ENCODE data around the gene PRDM7.
"Not testable (repeated sequence)": the region's sequence is repeated elsewhere in the genome, so short reads cannot be mapped to it uniquely, and the experiment has no call there.

The PRDM7 gene

GRCh38 chr16:90012991-90013745 lies 64.0 kb downstream of the PRDM7 start:
- no peak for DNase-seq (ENCODE audit: low read depth)

DNA sequence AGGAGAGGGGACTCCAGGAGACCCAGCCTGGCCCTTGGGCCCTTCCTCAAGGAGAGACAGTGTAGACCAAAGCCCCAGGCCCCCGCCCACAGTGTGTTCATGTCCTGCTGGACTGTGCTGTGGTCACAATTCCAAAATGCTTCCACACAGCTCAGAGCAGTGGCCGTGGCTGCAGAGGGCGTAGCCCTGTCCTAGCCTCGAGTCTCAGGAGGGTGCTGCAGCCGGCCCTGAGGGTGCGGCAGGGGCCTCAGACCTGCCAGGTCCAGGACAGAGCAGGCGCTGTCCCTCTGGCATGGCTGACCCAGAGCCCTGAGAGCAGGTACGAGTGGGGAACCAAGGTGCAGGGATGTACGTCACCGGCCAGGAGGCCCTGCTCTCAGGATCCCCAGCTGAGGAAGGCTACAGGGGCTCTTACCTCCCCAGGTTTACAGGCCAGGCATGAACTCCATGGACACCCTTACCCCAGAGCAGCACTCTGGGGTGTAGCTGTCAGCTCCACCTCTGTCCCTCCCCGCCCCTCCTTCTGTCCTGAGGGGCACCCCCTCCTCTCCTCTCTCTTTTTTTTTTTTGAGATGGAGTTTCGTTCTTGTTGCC lies 65.1 kb downstream of the PRDM7 start:
- no peak for DNase-seq (ENCODE audit: low read depth)

- DNase-seq (ENCODE audit: low read depth) = no peak
Observed at GRCh38 chr16:90011508-90011819, 65.7 kb downstream of the PRDM7 start.

DNA sequence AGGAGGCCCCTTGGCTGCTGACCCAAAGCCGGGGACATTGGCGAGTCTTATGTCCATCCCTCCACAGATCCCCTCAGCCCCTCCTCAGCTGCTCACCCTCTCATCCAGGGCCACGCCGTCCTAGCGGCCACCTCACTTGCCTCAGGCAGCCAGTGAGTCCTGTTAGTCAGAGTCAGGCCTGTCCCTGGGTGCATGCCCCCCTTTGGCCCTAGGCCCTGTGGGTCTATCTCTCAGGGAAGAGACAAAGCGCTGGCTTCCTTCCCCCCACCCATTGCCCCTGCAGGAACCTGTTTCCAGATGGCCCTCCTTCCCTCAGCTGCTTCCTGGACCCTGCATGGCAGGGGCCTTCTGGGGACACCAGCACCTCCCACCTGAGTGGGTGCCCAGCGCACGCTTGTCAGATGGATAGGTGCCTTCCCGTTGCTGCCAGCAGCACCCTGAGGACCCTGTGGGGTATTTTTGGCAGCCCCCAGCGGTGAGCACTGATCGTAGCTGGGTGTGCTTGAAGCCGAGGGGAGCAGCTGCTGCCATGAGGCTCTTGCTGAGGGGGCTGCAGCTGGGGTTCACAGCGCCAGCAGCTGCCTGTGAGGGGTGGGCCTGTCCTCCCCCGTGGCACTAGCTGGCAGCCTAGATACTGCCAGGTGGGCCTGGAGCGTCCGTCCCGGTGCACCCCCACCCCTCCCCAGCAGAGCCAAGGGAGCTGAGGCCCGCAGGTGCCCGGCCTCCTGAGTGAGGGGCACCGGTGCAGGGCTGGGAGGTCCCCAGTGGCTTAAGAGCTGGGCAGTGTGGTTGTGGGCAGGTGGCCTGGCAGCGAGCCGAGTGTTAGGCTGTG lies 66.2 kb downstream of the PRDM7 start:
- DNase-seq (ENCODE audit: low read depth) = no peak

- DNase-seq (ENCODE audit: low read depth) = no peak
Observed at GRCh38 chr16:90009172-90009899, 67.8 kb downstream of the PRDM7 start.

GRCh38 chr16:90008708-90009145 lies 68.4 kb downstream of the PRDM7 start:
- DNase-seq (ENCODE audit: low read depth) = peak; percentile 20

DNA sequence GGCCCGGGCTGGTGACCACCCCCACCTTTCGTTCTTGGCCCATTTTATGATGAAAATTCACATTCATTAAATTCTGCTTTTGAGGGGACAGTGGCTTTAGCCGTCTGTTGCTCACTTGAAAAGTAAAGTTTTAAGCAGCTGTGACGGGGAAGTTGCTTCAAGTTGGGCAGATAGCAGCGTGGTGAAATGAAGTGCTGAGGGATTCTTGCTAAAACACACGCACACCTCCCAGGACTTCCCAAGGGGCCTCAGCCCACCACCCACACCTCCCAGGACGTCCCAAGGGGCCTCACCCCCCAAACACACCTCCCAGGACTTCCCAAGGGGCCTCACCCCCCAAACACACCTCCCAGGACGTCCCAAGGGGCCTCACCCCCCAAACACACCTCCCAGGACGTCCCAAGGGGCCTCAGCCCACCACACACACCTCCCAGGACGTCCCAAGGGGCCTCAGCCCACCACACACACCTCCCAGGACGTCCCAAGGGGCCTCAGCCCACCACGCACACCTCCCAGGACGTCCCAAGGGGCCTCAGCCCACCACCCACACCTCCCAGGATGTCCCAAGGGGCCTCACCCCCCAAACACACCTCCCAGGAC lies 69.4 kb downstream of the PRDM7 start:
- DNase-seq (ENCODE audit: low read depth) = not testable (repeated sequence)

DNA sequence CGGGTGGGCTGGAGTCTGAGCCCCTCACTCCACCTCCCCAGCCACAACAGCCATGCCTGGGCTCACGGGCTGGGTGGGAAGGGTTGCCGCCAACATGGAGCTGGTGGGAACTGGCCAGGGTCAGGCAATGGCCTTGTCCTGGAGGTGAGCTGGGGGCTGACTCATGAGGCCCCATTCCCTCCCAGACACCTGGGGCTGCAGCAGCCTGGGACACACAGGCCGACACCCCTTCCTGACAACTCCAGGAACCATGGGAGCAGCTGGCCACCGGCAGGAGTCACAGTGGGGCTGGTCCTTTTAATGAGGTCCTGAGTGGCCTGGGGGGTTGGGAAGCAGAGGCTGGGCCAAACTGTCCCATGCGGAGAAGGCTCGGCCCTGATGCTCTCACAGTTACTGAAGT lies 70.1 kb downstream of the PRDM7 start:
- DNase-seq (ENCODE audit: low read depth) = no peak

Data from iris pigment epithelial cell (primary cell).